Ascending aorta (tissue), 2 donors: Measurements from ENCODE around the gene ARFGAP2. TPM values are rescaled to one million over a fixed set of nuclear protein-coding genes. Genes with fewer than 3 reads are reported as not detected.

Experiments
- DNase-seq, 2 donors: peaks; one replicate each; pipeline ENCODE4 v3.0.0-alpha.2; 2019; ENCODE audit warnings: low spot score in 2 of 2
- H3K27ac ChIP-seq, 2 donors: fragments of 200-600 bp; sonication (generic); one replicate each; pipeline ENCODE4 v1.5.1; 2016 to 2017; ENCODE audit warnings: mild to moderate bottlenecking in 1 of 2
- H3K27me3 ChIP-seq: fragments of 200-600 bp; sonication (generic); one replicate; pipeline ENCODE4 v1.5.1; 2017
- H3K36me3 ChIP-seq, 2 donors: fragments of 200-600 bp; sonication (generic); one replicate each; pipeline ENCODE4 v1.5.1; 2016
- H3K4me1 ChIP-seq, 2 donors: fragments of 200-600 bp; sonication (generic); one replicate each; pipeline ENCODE4 v1.5.1; 2016 to 2017; ENCODE audit warnings: mild to moderate bottlenecking in 1 of 2
- H3K4me3 ChIP-seq, 2 donors: fragments of 200-600 bp; sonication (generic); one replicate each; pipeline ENCODE4 v1.5.1; 2016 to 2017; ENCODE audit warnings: mild to moderate bottlenecking in 1 of 2
- H3K9me3 ChIP-seq, 2 donors: fragments of 200-600 bp; sonication (generic); one replicate each; pipeline ENCODE4 v1.5.1; 2016
- intact Hi-C: fragments of 100-400 bp; cut with DNase I; formaldehyde crosslinking; loops from one replicate; pipeline ENCODE4 v1.15.1; 2023
- total RNA-seq: library from RNA; depleted of rRNA; stranded (reverse); fragments of >200 nt; gene quantifications from one replicate; pipeline ENCODE4 v1.1.0, GENCODE V29; 2016
- TF ChIP-seq, protein P1 (sequence below), 3 experiments: fragments of 200-600 bp in 2 of 3; fragments of 450-650 bp in 1 of 3; sonication (generic) in 2 of 3; IDR thresholded peaks; one replicate each; pipeline ENCODE4 v1.5.1; 2016 to 2019; ENCODE audit warnings: antibody characterized with exemption in 3 of 3, mild to moderate bottlenecking in 1 of 3, moderate library complexity in 1 of 3

The ARFGAP2 gene
- total RNA-seq, 1 donor from 2014 or later = 66.1 TPM

- H3K9me3 ChIP-seq = no peaks in the 10 kb centered on the region
- DNase-seq = no peak
- peaks cover 54 to 56% of the 10 kb centered on the region in 2 donors for H3K36me3 ChIP-seq
- TF ChIP-seq, protein P1, sequence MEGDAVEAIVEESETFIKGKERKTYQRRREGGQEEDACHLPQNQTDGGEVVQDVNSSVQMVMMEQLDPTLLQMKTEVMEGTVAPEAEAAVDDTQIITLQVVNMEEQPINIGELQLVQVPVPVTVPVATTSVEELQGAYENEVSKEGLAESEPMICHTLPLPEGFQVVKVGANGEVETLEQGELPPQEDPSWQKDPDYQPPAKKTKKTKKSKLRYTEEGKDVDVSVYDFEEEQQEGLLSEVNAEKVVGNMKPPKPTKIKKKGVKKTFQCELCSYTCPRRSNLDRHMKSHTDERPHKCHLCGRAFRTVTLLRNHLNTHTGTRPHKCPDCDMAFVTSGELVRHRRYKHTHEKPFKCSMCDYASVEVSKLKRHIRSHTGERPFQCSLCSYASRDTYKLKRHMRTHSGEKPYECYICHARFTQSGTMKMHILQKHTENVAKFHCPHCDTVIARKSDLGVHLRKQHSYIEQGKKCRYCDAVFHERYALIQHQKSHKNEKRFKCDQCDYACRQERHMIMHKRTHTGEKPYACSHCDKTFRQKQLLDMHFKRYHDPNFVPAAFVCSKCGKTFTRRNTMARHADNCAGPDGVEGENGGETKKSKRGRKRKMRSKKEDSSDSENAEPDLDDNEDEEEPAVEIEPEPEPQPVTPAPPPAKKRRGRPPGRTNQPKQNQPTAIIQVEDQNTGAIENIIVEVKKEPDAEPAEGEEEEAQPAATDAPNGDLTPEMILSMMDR (IDR thresholded peaks at IDR 0.05) = no peak
- H3K4me1 ChIP-seq = peaks cover 0 to 3% of the 10 kb centered on the region in 2 donors
- no peak overlapping the region for H3K4me3 ChIP-seq
- no peaks in the 10 kb centered on the region for H3K27me3 ChIP-seq
- no peak overlapping the region for H3K27ac ChIP-seq
- intact Hi-C loops = no loop called here
Measured at GRCh38 chr11:47164321-47164720, 12.4 kb downstream of the ARFGAP2 start.

DNA sequence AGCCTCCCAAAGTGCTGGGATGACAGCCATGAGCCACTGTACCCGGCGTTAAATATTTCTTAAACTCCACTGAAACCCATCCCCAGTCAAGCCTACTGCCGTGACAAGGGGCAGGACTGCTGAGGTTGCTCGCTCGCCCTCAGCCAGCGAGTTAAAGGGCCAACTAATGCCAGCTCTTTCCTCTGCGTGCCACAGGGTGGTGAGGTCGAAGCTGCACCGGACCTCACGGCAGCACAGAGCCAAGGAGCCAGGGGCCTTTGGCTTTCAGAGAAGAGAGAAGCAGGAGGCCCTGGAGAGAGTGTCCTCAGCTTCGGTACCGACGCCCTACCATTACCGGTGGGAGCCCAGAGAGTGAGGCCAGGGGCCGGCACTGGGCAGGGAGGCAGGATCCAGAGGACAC lies 12.8 kb downstream of the ARFGAP2 start:
- TF ChIP-seq, protein P1 (IDR thresholded peaks at IDR 0.05) = no peak
- no peak overlapping the region for H3K4me3 ChIP-seq
- no peak overlapping the region for H3K27ac ChIP-seq
- no peaks in the 10 kb centered on the region for H3K27me3 ChIP-seq
- no peaks in the 10 kb centered on the region for H3K9me3 ChIP-seq
- intact Hi-C loops = no loop called here
- peaks cover 0 to 3% of the 10 kb centered on the region in 2 donors for H3K4me1 ChIP-seq
- H3K36me3 ChIP-seq = peaks cover 50 to 51% of the 10 kb centered on the region in 2 donors
- no peak for DNase-seq

DNA sequence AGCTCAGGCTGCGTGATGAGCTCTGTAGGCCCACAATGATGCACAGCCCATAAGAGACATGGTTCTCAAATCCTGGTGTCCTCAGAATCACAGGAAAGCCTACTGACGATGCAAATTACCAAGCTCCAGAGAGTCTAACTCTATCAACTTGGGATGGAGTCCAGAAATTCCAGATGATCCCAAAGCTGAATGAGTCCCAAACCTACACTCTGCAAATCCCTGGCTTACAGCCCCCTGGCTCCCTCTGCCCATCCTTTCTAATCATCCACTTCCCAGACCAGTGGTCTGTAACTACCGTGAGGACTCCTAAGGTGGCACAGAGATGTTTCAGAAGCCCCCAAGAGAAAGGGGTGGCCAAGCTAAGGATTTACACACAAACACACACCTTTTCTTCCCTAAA lies 13.5 kb downstream of the ARFGAP2 start:
- Histone ChIP-seq H3K4me1 (peaks cover 0 to 3% of the 10 kb centered on the region in 2 donors), H3K27ac (no peak overlapping the region), H3K36me3 (peaks cover 44% of the 10 kb centered on the region in 2 donors), H3K27me3 (no peaks in the 10 kb centered on the region), H3K4me3 (no peak overlapping the region), H3K9me3 (no peaks in the 10 kb centered on the region)
- TF ChIP-seq, protein P1 (IDR thresholded peaks at IDR 0.05) = no peak
- no peak for DNase-seq
- intact Hi-C loops = no loop called here

GRCh38 chr11:47162426-47162825 lies 14.3 kb downstream of the ARFGAP2 start:
- H3K36me3 ChIP-seq = peaks cover 37 to 43% of the 10 kb centered on the region in 2 donors

GRCh38 chr11:47161890-47162289 lies 14.8 kb downstream of the ARFGAP2 start:
- TF ChIP-seq, protein P1 (IDR thresholded peaks at IDR 0.05) = no peak
- peaks cover 31 to 43% of the 10 kb centered on the region in 2 donors for H3K36me3 ChIP-seq
- H3K4me1 ChIP-seq = peaks cover 0 to 3% of the 10 kb centered on the region in 2 donors
- no peak for DNase-seq
- H3K9me3 ChIP-seq = no peaks in the 10 kb centered on the region
- intact Hi-C loops = no loop called here
- H3K27me3 ChIP-seq = no peaks in the 10 kb centered on the region
- no peak overlapping the region for H3K27ac ChIP-seq
- H3K4me3 ChIP-seq = no peak overlapping the region

More at GRCh38 chr11:47162426-47162825, 14.3 kb downstream of the ARFGAP2 start:
- Histone ChIP-seq H3K4me1 (peaks cover 0 to 3% of the 10 kb centered on the region in 2 donors), H3K27me3 (no peaks in the 10 kb centered on the region), H3K27ac (no peak overlapping the region), H3K4me3 (no peak overlapping the region), H3K9me3 (no peaks in the 10 kb centered on the region)
- DNase-seq = no peak
- intact Hi-C loops = no loop called here
- TF ChIP-seq, protein P1 (IDR thresholded peaks at IDR 0.05) = no peak
